Transverse colon (tissue), 4 donors: ENCODE measurements around the gene ADM2. TPM values are rescaled to one million over a fixed set of nuclear protein-coding genes. Genes with fewer than 3 reads are reported as not detected.

Experiments used
- DNase-seq: peaks from one replicate; pipeline ENCODE4 v3.0.0-alpha.2; 2019
- H3K27ac ChIP-seq, 4 donors: fragments of 200-600 bp; sonication (generic); 2 replicates each; pipeline ENCODE4 v1.5.1; 2016 to 2018; ENCODE audit warnings: inconsistent platforms in 4 of 4
- H3K27me3 ChIP-seq: fragments of 200-600 bp; sonication (generic); 2 replicates; pipeline ENCODE4 v1.5.1; 2017; ENCODE audit warnings: inconsistent platforms
- H3K36me3 ChIP-seq, 4 donors: fragments of 200-600 bp; sonication (generic); 2 replicates each; pipeline ENCODE4 v1.5.1; 2017 to 2019; ENCODE audit warnings: inconsistent platforms in 4 of 4
- H3K4me1 ChIP-seq, 4 donors: fragments of 200-600 bp; sonication (generic); 2 replicates each; pipeline ENCODE4 v1.5.1; 2017 to 2020; ENCODE audit warnings: inconsistent platforms in 4 of 4
- H3K4me3 ChIP-seq, 4 donors: fragments of 200-600 bp; sonication (generic); 1 replicate in 1 of 4; 2 replicates in 3 of 4; pipeline versions ENCODE4 v1.5.1 to v1.6.1; 2017 to 2019; ENCODE audit warnings: inconsistent platforms in 4 of 4
- H3K9me3 ChIP-seq, 2 donors: fragments of 200-600 bp; sonication (generic); 2 replicates each; pipeline ENCODE4 v1.5.1; 2017 to 2019; ENCODE audit warnings: inconsistent platforms in 2 of 2
- CTCF ChIP-seq, 5 experiments: fragments of 200-600 bp in 3 of 5; fragments of 450-650 bp in 2 of 5; sonication (generic) in 3 of 5; IDR thresholded peaks; 1 replicate in 2 of 5; 2 replicates in 3 of 5; pipeline ENCODE4 v1.5.1; 2016 to 2017; ENCODE audit warnings: antibody characterized with exemption in 5 of 5, inconsistent platforms in 3 of 5, mild to moderate bottlenecking in 2 of 5, moderate library complexity in 1 of 5
- EP300 ChIP-seq: sonication (generic); formaldehyde crosslinking; IDR thresholded peaks from one replicate; pipeline ENCODE4 v1.6.1; 2017; ENCODE audit warnings: antibody characterized with exemption, low read depth
- POLR2A ChIP-seq: fragments of 450-650 bp; IDR thresholded peaks from one replicate; pipeline ENCODE4 v1.6.1; 2016; ENCODE audit warnings: antibody characterized with exemption, mild to moderate bottlenecking, moderate library complexity
- POLR2AphosphoS5 ChIP-seq, 3 donors: sonication (generic); formaldehyde crosslinking; IDR thresholded peaks; one replicate each; pipeline ENCODE4 v1.6.1; 2016; ENCODE audit warnings: antibody characterized with exemption in 3 of 3
- WGBS, 2 donors: methylation state at CpG; one replicate each; pipeline ENCODE4 v1.1.5; 2018; ENCODE audit warnings: low coverage in 1 of 2; 5-methylcytosine and 5-hydroxymethylcytosine counted together
- in situ Hi-C, 4 donors: fragments of 200-750 bp; cut with MboI; loops; one replicate each; pipeline versions ENCODE4 v1.15.0 to v1.15.1; 2017; ENCODE audit warnings: low sequenced_read_pairs in 3 of 4, low pct_ligation_motif_present in 1 of 4, low pct_unique_long_range_greater_than_20kb in 1 of 4
- intact Hi-C: fragments of 100-400 bp; cut with DNase I; formaldehyde crosslinking; loops from one replicate; pipeline ENCODE4 v1.15.1; 2023; ENCODE audit warnings: low total_unique reads
- total RNA-seq, 4 donors: library from RNA; depleted of rRNA; stranded (reverse); fragments of >200 nt; gene quantifications; one replicate each; pipeline ENCODE4 v1.1.0, GENCODE V29; 2016

Gene ADM2
- total RNA-seq, 4 donors from 2014 or later: 0.75 to 5.4 (median 1.2) TPM

- no peaks in the 10 kb centered on the region for H3K9me3 ChIP-seq
- intact Hi-C loops (no loop called here), in situ Hi-C loops (no loop called here)
- H3K36me3 ChIP-seq: peaks cover 0 to 21% (median 4%) of the 10 kb centered on the region in 4 donors
- H3K4me3 ChIP-seq: no peak overlapping the region
- peak overlapping the region in 1 of 4 donors; percentile 21 for H3K27ac ChIP-seq
- WGBS, 2 donors: 67 to 69% methylated on average over 3 to 30 of the region's 30 CpGs
- H3K4me1 ChIP-seq: peaks cover 0 to 12% (median 9%) of the 10 kb centered on the region in 4 donors
- DNase-seq: no peak
- no peaks in the 10 kb centered on the region for H3K27me3 ChIP-seq
- TF ChIP-seq CTCF (IDR thresholded peaks at IDR 0.05) (no peak), POLR2AphosphoS5 (IDR thresholded peaks at IDR 0.05) (peak in 1 of 3 donors; percentile 15)
These were observed 36.1 kb upstream of the ADM2 start for GRCh38 chr22:50445071-50445879.

- no peaks in the 10 kb centered on the region for H3K9me3 ChIP-seq
- H3K4me3 ChIP-seq: no peak overlapping the region
- TF ChIP-seq EP300: no peak
- no peak for TF ChIP-seq CTCF (IDR thresholded peaks at IDR 0.05)
- no peak for TF ChIP-seq POLR2AphosphoS5 (IDR thresholded peaks at IDR 0.05)
- TF ChIP-seq POLR2A: no peak
- peaks cover 0 to 12% (median 9%) of the 10 kb centered on the region in 4 donors for H3K4me1 ChIP-seq
- peak overlapping the region in 1 of 4 donors; percentile 21 for H3K27ac ChIP-seq
- intact Hi-C loops: no loop called here
- H3K27me3 ChIP-seq: no peaks in the 10 kb centered on the region
- no peak for DNase-seq
- in situ Hi-C loops: no loop called here
- 79% methylated on average over 11 of the region's 17 CpGs; no CpG with 5 or more reads in 1 of the 2 donors for WGBS, 2 donors
- peaks cover 0 to 21% (median 4%) of the 10 kb centered on the region in 4 donors for H3K36me3 ChIP-seq
These were observed 35.2 kb upstream of the ADM2 start for GRCh38 chr22:50445880-50446707.

- WGBS, 2 donors: 73% methylated on average over 47 of the region's 54 CpGs; no CpG with 5 or more reads in 1 of the 2 donors
- Histone ChIP-seq H3K4me1 (peaks cover 0 to 12% (median 9%) of the 10 kb centered on the region in 4 donors), H3K9me3 (no peaks in the 10 kb centered on the region), H3K4me3 (no peak overlapping the region), H3K36me3 (peaks cover 0 to 21% (median 4%) of the 10 kb centered on the region in 4 donors), H3K27me3 (no peaks in the 10 kb centered on the region), H3K27ac (no peak overlapping the region)
- intact Hi-C loops (no loop called here), in situ Hi-C loops (no loop called here)
- DNase-seq: no peak
- TF ChIP-seq POLR2AphosphoS5 (IDR thresholded peaks at IDR 0.05) (no peak), CTCF (IDR thresholded peaks at IDR 0.05) (no peak), POLR2A (no peak), EP300 (no peak)
These were observed 34.4 kb upstream of the ADM2 start for GRCh38 chr22:50446708-50447575.
